ENCODE measurements around the gene PARD3B.

GRCh38 chr2:204726831-204727230 lies 181.6 kb downstream of the PARD3B start:
- no peak for TF ChIP-seq CTCF (IDR thresholded peaks at IDR 0.05; ENCODE audit: low read length)
- TF ChIP-seq EZH2 (optimal IDR thresholded peaks at IDR 0.05; ENCODE audit: low read depth, low read length), result no peak

Data from MM.1S (cell line).